Measurements from ENCODE around the gene TBC1D2B.

Gene TBC1D2B

GRCh38 chr15:78072080-78072892 lies 5.2 kb downstream of the TBC1D2B start:
- no peak for DNase-seq (ENCODE audit: low read depth)

- no peak for DNase-seq (ENCODE audit: low read depth)
These were observed 6.1 kb downstream of the TBC1D2B start for GRCh38 chr15:78071383-78071782.

- DNase-seq (ENCODE audit: low read depth), result no peak
These were observed 7.3 kb downstream of the TBC1D2B start for GRCh38 chr15:78070049-78070700.

- no peak for DNase-seq (ENCODE audit: low read depth)
These were observed 8.0 kb downstream of the TBC1D2B start for GRCh38 chr15:78069462-78070029.

- no peak for DNase-seq (ENCODE audit: low read depth)
These were observed 8.5 kb downstream of the TBC1D2B start for GRCh38 chr15:78069052-78069414.

GRCh38 chr15:78067328-78068228 lies 9.9 kb downstream of the TBC1D2B start:
- no peak for DNase-seq (ENCODE audit: low read depth)

- no peak for DNase-seq (ENCODE audit: low read depth)
These were observed 11.3 kb downstream of the TBC1D2B start for GRCh38 chr15:78065973-78066946.

- DNase-seq (ENCODE audit: low read depth), result no peak
These were observed 12.1 kb downstream of the TBC1D2B start for GRCh38 chr15:78065284-78065872.

- no peak for DNase-seq (ENCODE audit: low read depth)
These were observed 13.0 kb downstream of the TBC1D2B start for GRCh38 chr15:78064544-78064943.

GRCh38 chr15:78063970-78064385 lies 13.5 kb downstream of the TBC1D2B start:
- DNase-seq (ENCODE audit: low read depth), result no peak

GRCh38 chr15:78063217-78063616 lies 14.3 kb downstream of the TBC1D2B start:
- DNase-seq (ENCODE audit: low read depth), result no peak

- no peak for DNase-seq (ENCODE audit: low read depth)
These were observed 15.5 kb downstream of the TBC1D2B start for GRCh38 chr15:78061963-78062427.

- no peak for DNase-seq (ENCODE audit: low read depth)
These were observed 17.3 kb downstream of the TBC1D2B start for GRCh38 chr15:78060232-78060631.

- no peak for DNase-seq (ENCODE audit: low read depth)
These were observed 18.2 kb downstream of the TBC1D2B start for GRCh38 chr15:78059110-78059839.

GRCh38 chr15:78058401-78058935 lies 19.0 kb downstream of the TBC1D2B start:
- DNase-seq (ENCODE audit: low read depth), result no peak

GRCh38 chr15:78057803-78058202 lies 19.7 kb downstream of the TBC1D2B start:
- DNase-seq (ENCODE audit: low read depth), result no peak

GRCh38 chr15:78056714-78057269 lies 20.7 kb downstream of the TBC1D2B start:
- DNase-seq (ENCODE audit: low read depth), result no peak

- no peak for DNase-seq (ENCODE audit: low read depth)
These were observed 21.4 kb downstream of the TBC1D2B start for GRCh38 chr15:78055919-78056713.
